K562 (cell line): ENCODE measurements around the gene VSIG1. TPM values are rescaled to one million over a fixed set of nuclear protein-coding genes. Genes with fewer than 3 reads are reported as not detected.

Source experiments
- ATAC-seq: fragments of 200-7000 bp; cut with Tn5 transposase; 3 replicates; pipeline ENCODE4 v1.9.1; 2020; ENCODE audit warnings: moderate library complexity
- BruUV-seq: library from RNA; stranded (reverse); fragments of 400-500 nt; replicated peaks from 2 replicates; lab custom pipeline; 2021; lab: Mats Ljungman, UMichigan
- CTCF ChIA-PET: fragments of 300-600 bp; formaldehyde crosslinking; extraction: SDS; loops from one replicate; lab custom pipeline; 2021; ENCODE audit warnings: low intra/inter-chr PET ratio; lab: Yijun Ruan, JAX
- POLR2A ChIA-PET: fragments of 300-600, 350-650 bp; sonication (Branson Sonifier 250); formaldehyde crosslinking; extraction: SDS; loops from one replicate; lab custom pipeline; 2021; ENCODE audit warnings: antibody characterized with exemption, inconsistent platforms; lab: Yijun Ruan, JAX
- DNase-seq, 4 experiments: peaks; one replicate each; pipeline versions ENCODE4 v3.0.0 to v3.0.0-alpha.2; 2011 to 2018; ENCODE audit warnings: low spot score in 3 of 4, mixed read lengths in 3 of 4; ENCODE audit errors: extremely low read depth in 1 of 4
- FAIRE-seq: peaks from 2 replicates; lab custom pipeline; 2011; peaks lifted over from hg19 to GRCh38; lab: Jason Lieb, UNC
- H2AFZ ChIP-seq: 2 replicates; pipeline ENCODE4 v1.6.0; 2011; ENCODE audit warnings: low read depth, low read length, control low read depth, inconsistent platforms
- H3K27ac ChIP-seq: fragments of 200-600 bp; 3 replicates; pipeline ENCODE4 v1.8.0; 2011; ENCODE audit warnings: low read depth, mild to moderate bottlenecking, control low read depth, inconsistent platforms, low read length, moderate library complexity, mixed read lengths; ENCODE audit errors: extremely low read depth
- H3K27me3 ChIP-seq, 2 experiments: fragments of 300-600 bp in 1 of 2; 2 replicates in 1 of 2; 3 replicates in 1 of 2; pipeline versions ENCODE4 v1.6.0 to v1.8.0; 2011; ENCODE audit warnings: inconsistent platforms in 2 of 2, low read length in 2 of 2, mild to moderate bottlenecking in 1 of 2, mixed read lengths in 1 of 2, moderate library complexity in 1 of 2; ENCODE audit not compliant: control insufficient read depth in 2 of 2, insufficient read depth in 2 of 2
- H3K36me3 ChIP-seq: fragments of 300-600 bp; 3 replicates; pipeline ENCODE4 v1.8.0; 2011; ENCODE audit warnings: mild to moderate bottlenecking, low read length, inconsistent platforms; ENCODE audit not compliant: control insufficient read depth, insufficient read depth
- H3K4me1 ChIP-seq, 2 experiments: fragments of 200-600 bp in 1 of 2; replicated peaks in 1 of 2; 2 replicates in 1 of 2; 3 replicates in 1 of 2; pipeline versions ENCODE4 v1.5.1 to v1.8.0; 2011; ENCODE audit warnings: inconsistent platforms in 2 of 2, low read length in 2 of 2, mild to moderate bottlenecking in 1 of 2, mixed read lengths in 1 of 2, moderate library complexity in 1 of 2; ENCODE audit not compliant: control insufficient read depth in 2 of 2, insufficient read depth in 2 of 2
- H3K4me2 ChIP-seq: 2 replicates; pipeline ENCODE4 v1.6.1; 2011; ENCODE audit warnings: low read length, control low read depth, inconsistent platforms, mixed read lengths; ENCODE audit not compliant: insufficient read depth
- H3K4me3 ChIP-seq: fragments of 200-600 bp; sonication (generic), shearing (Covaris generic); 2 replicates; pipeline ENCODE4 v1.5.1; 2016; ENCODE audit warnings: control low read depth, inconsistent platforms
- H3K79me2 ChIP-seq: fragments of 200-600 bp; 3 replicates; pipeline ENCODE4 v1.8.0; 2011; ENCODE audit warnings: low read length, inconsistent platforms; ENCODE audit not compliant: control insufficient read depth, insufficient read depth
- H3K9ac ChIP-seq, 2 experiments: 2 replicates each; pipeline versions ENCODE4 v1.6.0 to v1.6.1; 2011; ENCODE audit warnings: low read depth in 2 of 2, low read length in 2 of 2, control low read depth in 1 of 2, inconsistent platforms in 1 of 2, mild to moderate bottlenecking in 1 of 2, mixed read lengths in 1 of 2; ENCODE audit not compliant: insufficient read depth in 1 of 2
- H3K9me1 ChIP-seq: one replicate; pipeline ENCODE4 v1.6.0; 2011; ENCODE audit warnings: inconsistent platforms, mild to moderate bottlenecking, low read length, moderate library complexity; ENCODE audit not compliant: control insufficient read depth, insufficient read depth
- H3K9me3 ChIP-seq: replicated peaks from 2 replicates; pipeline ENCODE4 v1.5.1; 2011; ENCODE audit warnings: low read depth, low read length, inconsistent platforms; ENCODE audit not compliant: control insufficient read depth, insufficient read depth
- H4K20me1 ChIP-seq: replicated peaks from 2 replicates; pipeline ENCODE4 v1.6.1; 2011; ENCODE audit warnings: low read length, inconsistent platforms, mixed read lengths; ENCODE audit not compliant: control insufficient read depth, insufficient read depth
- DMBX1 ChIP-seq: fragments of 250-450 bp; sonication (Bioruptor Pico); IDR thresholded peaks from 2 replicates; pipeline ENCODE4 v1.8.0; 2022; ENCODE audit warnings: inconsistent platforms, mild to moderate bottlenecking, moderate library complexity, borderline replicate concordance
- DPF2 ChIP-seq: fragments of 450-650 bp; IDR thresholded peaks from 2 replicates; pipeline ENCODE4 v1.6.1; 2016
- FUS ChIP-seq: fragments of 200-400 bp; formaldehyde crosslinking; optimal IDR thresholded peaks from 2 replicates; pipeline ENCODE3; 2017; ENCODE audit warnings: low read depth, low read length
- HIVEP1 ChIP-seq: fragments of 250-450 bp; sonication (Bioruptor Pico); IDR thresholded peaks from 2 replicates; pipeline ENCODE4 v1.4.0; 2020; ENCODE audit warnings: mild to moderate bottlenecking
- ILF3 ChIP-seq: fragments of 450-650 bp; IDR thresholded peaks from 2 replicates; pipeline ENCODE4 v1.6.1; 2018; ENCODE audit warnings: antibody characterized with exemption, mild to moderate bottlenecking, moderate library complexity, borderline replicate concordance
- KLF1 ChIP-seq: fragments of 450-650 bp; IDR thresholded peaks from 2 replicates; pipeline ENCODE4 v1.6.1; 2016; ENCODE audit warnings: missing genetic modification characterization, missing compliant biosample characterization
- POLR2G ChIP-seq: fragments of 200-400 bp; formaldehyde crosslinking; IDR thresholded peaks from 2 replicates; pipeline ENCODE4 v1.6.1; 2017; ENCODE audit warnings: low read depth, mild to moderate bottlenecking, antibody characterized with exemption, low read length, moderate library complexity
- SAFB ChIP-seq: fragments of 200-400 bp; formaldehyde crosslinking; IDR thresholded peaks from 2 replicates; pipeline ENCODE4 v1.6.1; 2017; ENCODE audit warnings: low read depth, low read length, borderline replicate concordance
- SMAD3 ChIP-seq: fragments of 450-650 bp; formaldehyde crosslinking; conservative IDR thresholded peaks from 2 replicates; pipeline ENCODE4 v1.4.0; 2020; ENCODE audit warnings: mild to moderate bottlenecking
- TEAD2 ChIP-seq: fragments of 450-650 bp; IDR thresholded peaks from 2 replicates; pipeline ENCODE4 v1.6.1; 2016; ENCODE audit warnings: missing genetic modification characterization, control low read depth, missing compliant biosample characterization
- ZBTB43 ChIP-seq: sonication (generic); formaldehyde crosslinking; IDR thresholded peaks from 2 replicates; pipeline ENCODE4 v1.8.0; 2023; ENCODE audit warnings: mild to moderate bottlenecking, missing genetic modification reagents
- ZNF175 ChIP-seq: fragments of 200-800 bp; sonication (Bioruptor generic); IDR thresholded peaks from 2 replicates; pipeline ENCODE4 v1.6.1; 2016; ENCODE audit warnings: low read depth, mild to moderate bottlenecking, missing genetic modification characterization, missing compliant biosample characterization
- ZNF707 ChIP-seq: fragments of 250-450 bp; sonication (Bioruptor Pico); conservative IDR thresholded peaks from 2 replicates; pipeline ENCODE4 v1.8.0; 2022; ENCODE audit warnings: inconsistent platforms, mild to moderate bottlenecking, moderate library complexity
- WGBS: fragments of 100-300 bp; shearing (Covaris generic); methylation state at CpG from one replicate; pipeline ENCODE4 v1.1.6; 2016; ENCODE audit warnings: low coverage, mixed read lengths; ENCODE audit not compliant: insufficient coverage; ENCODE audit errors: missing lambda C conversion rate; 5-methylcytosine and 5-hydroxymethylcytosine counted together
- in situ Hi-C: fragments of 300-500 bp; cut with MboI; formaldehyde crosslinking; loops from 4 replicates; pipeline ENCODE4 v1.15.0; 2018; ENCODE audit warnings: inconsistent platforms, mixed read lengths
- intact Hi-C: fragments of 100-400 bp; cut with micrococcal nuclease; formaldehyde crosslinking; loops from 2 replicates; pipeline ENCODE4 v1.14.2; 2022
- polyA plus RNA-seq, 8 experiments: library from polyadenylated mRNA; depleted of rRNA in 4 of 8; stranded (reverse) in 5 of 8; unstranded in 3 of 8; fragments of >200 nt; fragmentation: Nextera tagmentation in 2 of 8; fragmentation: Illumina TruSeq in 1 of 8; extraction: Ambion mirVana in 2 of 8; extraction: Trizol in 1 of 8; gene quantifications; 2 replicates each; pipeline versions ENCODE4 v1.2.1 to v1.2.3, GENCODE V29; 2011 to 2014; ENCODE audit warnings: inconsistent platforms in 1 of 8, missing spikeins in 1 of 8
- total RNA-seq, 7 experiments: library from RNA; depleted of rRNA in 6 of 7; stranded (reverse); fragments of >200 nt in 6 of 7; fragmentation: Illumina TruSeq in 2 of 7; extraction: Trizol in 2 of 7; gene quantifications; 2 replicates each; pipeline versions ENCODE4 v1.2.1 to v1.2.3, GENCODE V29; 2011 to 2021; ENCODE audit warnings: low replicate concordance in 1 of 7
- TF ChIP-seq, protein P1 (sequence below): sonication (generic); formaldehyde crosslinking; IDR thresholded peaks from 2 replicates; pipeline ENCODE4 v1.8.0; 2022; ENCODE audit warnings: mild to moderate bottlenecking, missing genetic modification reagents
- TF ChIP-seq, protein P2 (sequence below): fragments of 250-450 bp; sonication (Bioruptor Pico); IDR thresholded peaks from 2 replicates; pipeline ENCODE4 v1.4.0; 2020; ENCODE audit warnings: mild to moderate bottlenecking, moderate library complexity

Gene VSIG1
- total and polyA plus RNA-seq, 9 of the 15 experiments (the other 6 are each of a cell fraction or from before 2014, with no cell fraction given): not detected

DNA sequence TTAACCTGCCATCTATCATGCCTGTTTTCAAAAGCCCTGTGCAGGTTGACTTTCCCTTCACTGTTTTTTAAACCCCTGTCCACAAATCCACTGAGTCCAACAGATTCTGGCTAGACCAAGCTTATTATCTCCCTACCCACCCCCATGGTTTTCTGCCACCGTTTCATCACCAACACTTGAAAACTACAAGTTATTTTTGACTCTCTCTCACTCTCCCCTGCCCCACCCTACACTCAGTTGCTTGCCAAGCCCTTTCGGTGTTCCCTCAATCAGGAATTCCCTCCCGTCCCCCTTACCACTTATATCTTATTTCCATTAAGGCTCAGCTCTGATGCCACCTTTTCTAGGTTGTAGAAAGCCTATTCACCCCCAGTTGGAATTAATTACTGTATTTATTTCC, 76.4 kb downstream of the VSIG1 start:
- intact Hi-C loops: no loop called here
- BruUV-seq: no TSS peak
- CTCF ChIA-PET: no interaction called here
- TF ChIP-seq, protein P1, sequence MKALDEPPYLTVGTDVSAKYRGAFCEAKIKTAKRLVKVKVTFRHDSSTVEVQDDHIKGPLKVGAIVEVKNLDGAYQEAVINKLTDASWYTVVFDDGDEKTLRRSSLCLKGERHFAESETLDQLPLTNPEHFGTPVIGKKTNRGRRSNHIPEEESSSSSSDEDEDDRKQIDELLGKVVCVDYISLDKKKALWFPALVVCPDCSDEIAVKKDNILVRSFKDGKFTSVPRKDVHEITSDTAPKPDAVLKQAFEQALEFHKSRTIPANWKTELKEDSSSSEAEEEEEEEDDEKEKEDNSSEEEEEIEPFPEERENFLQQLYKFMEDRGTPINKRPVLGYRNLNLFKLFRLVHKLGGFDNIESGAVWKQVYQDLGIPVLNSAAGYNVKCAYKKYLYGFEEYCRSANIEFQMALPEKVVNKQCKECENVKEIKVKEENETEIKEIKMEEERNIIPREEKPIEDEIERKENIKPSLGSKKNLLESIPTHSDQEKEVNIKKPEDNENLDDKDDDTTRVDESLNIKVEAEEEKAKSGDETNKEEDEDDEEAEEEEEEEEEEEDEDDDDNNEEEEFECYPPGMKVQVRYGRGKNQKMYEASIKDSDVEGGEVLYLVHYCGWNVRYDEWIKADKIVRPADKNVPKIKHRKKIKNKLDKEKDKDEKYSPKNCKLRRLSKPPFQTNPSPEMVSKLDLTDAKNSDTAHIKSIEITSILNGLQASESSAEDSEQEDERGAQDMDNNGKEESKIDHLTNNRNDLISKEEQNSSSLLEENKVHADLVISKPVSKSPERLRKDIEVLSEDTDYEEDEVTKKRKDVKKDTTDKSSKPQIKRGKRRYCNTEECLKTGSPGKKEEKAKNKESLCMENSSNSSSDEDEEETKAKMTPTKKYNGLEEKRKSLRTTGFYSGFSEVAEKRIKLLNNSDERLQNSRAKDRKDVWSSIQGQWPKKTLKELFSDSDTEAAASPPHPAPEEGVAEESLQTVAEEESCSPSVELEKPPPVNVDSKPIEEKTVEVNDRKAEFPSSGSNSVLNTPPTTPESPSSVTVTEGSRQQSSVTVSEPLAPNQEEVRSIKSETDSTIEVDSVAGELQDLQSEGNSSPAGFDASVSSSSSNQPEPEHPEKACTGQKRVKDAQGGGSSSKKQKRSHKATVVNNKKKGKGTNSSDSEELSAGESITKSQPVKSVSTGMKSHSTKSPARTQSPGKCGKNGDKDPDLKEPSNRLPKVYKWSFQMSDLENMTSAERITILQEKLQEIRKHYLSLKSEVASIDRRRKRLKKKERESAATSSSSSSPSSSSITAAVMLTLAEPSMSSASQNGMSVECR: no peak
- TF ChIP-seq ZNF707 (CRISPR knock-in tag) (no peak), SMAD3 (CRISPR knock-in tag) (no peak), FUS (no peak), DMBX1 (CRISPR knock-in tag) (no peak), KLF1 (tag) (no peak), ILF3 (no peak), ZBTB43 (CRISPR knock-in tag) (no peak), POLR2G (no peak), HIVEP1 (CRISPR knock-in tag) (no peak), DPF2 (no peak), TEAD2 (tag) (no peak), ZNF175 (CRISPR knock-in tag) (no peak), SAFB (no peak)
- TF ChIP-seq, protein P2, sequence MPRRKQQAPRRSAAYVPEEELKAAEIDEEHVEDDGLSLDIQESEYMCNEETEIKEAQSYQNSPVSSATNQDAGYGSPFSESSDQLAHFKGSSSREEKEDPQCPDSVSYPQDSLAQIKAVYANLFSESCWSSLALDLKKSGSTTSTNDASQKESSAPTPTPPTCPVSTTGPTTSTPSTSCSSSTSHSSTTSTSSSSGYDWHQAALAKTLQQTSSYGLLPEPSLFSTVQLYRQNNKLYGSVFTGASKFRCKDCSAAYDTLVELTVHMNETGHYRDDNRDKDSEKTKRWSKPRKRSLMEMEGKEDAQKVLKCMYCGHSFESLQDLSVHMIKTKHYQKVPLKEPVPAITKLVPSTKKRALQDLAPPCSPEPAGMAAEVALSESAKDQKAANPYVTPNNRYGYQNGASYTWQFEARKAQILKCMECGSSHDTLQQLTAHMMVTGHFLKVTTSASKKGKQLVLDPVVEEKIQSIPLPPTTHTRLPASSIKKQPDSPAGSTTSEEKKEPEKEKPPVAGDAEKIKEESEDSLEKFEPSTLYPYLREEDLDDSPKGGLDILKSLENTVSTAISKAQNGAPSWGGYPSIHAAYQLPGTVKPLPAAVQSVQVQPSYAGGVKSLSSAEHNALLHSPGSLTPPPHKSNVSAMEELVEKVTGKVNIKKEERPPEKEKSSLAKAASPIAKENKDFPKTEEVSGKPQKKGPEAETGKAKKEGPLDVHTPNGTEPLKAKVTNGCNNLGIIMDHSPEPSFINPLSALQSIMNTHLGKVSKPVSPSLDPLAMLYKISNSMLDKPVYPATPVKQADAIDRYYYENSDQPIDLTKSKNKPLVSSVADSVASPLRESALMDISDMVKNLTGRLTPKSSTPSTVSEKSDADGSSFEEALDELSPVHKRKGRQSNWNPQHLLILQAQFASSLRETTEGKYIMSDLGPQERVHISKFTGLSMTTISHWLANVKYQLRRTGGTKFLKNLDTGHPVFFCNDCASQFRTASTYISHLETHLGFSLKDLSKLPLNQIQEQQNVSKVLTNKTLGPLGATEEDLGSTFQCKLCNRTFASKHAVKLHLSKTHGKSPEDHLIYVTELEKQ: no peak

More for the DNA sequence above, 76.4 kb downstream of the VSIG1 start:
- H3K4me1 ChIP-seq: no peaks in the 10 kb centered on the region; a peak in 1 of 5 replicates
- 10% methylated on average over 3 of the region's 3 CpGs for WGBS
- H4K20me1 ChIP-seq: no peaks in the 10 kb centered on the region; the same call in 1 of the 2 replicates
- no peaks in the 10 kb centered on the region for H3K9me1 ChIP-seq
- no peak overlapping the region for H3K27ac ChIP-seq
- no peak for DNase-seq
- no peak for ATAC-seq
- in situ Hi-C loops: no loop called here
- FAIRE-seq: no peak
- H3K9me3 ChIP-seq: no peaks in the 10 kb centered on the region
- no peaks in the 10 kb centered on the region for H3K79me2 ChIP-seq
- no peak overlapping the region for H3K4me3 ChIP-seq
- H3K36me3 ChIP-seq: no peaks in the 10 kb centered on the region
- no peak overlapping the region for H3K9ac ChIP-seq
- no peak overlapping the region for H3K4me2 ChIP-seq
- H2AFZ ChIP-seq: no peak overlapping the region
- H3K27me3 ChIP-seq: no peaks in the 10 kb centered on the region
- POLR2A ChIA-PET: interaction anchor here (0.8 kb wide), 1 partner anchor 10 kb away, joined by 3 read pairs; no protein-coding TSS in a partner anchor
